Measurements from ENCODE around the gene CST5.

GRCh38 chr20:23915844-23916243 is 36.3 kb upstream of the CST5 start:
- TF ChIP-seq, protein P1, sequence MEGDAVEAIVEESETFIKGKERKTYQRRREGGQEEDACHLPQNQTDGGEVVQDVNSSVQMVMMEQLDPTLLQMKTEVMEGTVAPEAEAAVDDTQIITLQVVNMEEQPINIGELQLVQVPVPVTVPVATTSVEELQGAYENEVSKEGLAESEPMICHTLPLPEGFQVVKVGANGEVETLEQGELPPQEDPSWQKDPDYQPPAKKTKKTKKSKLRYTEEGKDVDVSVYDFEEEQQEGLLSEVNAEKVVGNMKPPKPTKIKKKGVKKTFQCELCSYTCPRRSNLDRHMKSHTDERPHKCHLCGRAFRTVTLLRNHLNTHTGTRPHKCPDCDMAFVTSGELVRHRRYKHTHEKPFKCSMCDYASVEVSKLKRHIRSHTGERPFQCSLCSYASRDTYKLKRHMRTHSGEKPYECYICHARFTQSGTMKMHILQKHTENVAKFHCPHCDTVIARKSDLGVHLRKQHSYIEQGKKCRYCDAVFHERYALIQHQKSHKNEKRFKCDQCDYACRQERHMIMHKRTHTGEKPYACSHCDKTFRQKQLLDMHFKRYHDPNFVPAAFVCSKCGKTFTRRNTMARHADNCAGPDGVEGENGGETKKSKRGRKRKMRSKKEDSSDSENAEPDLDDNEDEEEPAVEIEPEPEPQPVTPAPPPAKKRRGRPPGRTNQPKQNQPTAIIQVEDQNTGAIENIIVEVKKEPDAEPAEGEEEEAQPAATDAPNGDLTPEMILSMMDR (IDR thresholded peaks at IDR 0.05), result no peak
- no peak for TF ChIP-seq POLR2A (IDR thresholded peaks at IDR 0.05)

Measured in body of pancreas (tissue), 4 donors.